Natural killer cell treated with Interleukin-12 subunit alpha and Interleukin-12 subunit beta and Interleukin-15 and Interleukin-18, amount 100 ng/mL, for 72 hours (primary cell): ENCODE measurements around the gene CLIC6. TPM values are rescaled to one million over a fixed set of nuclear protein-coding genes. Genes with fewer than 3 reads are reported as not detected.

Source experiments
- ATAC-seq, 2 donors: fragments of 150-1000 bp; cut with Tn5 transposase in 1 of 2; sonication (Bioruptor Pico), chemical (Tn5 transposase) in 1 of 2; 2 replicates each; pipeline ENCODE4 v1.10.0; 2021
- DNase-seq: peaks from one replicate; pipeline ENCODE4 v3.0.0; 2022; ENCODE audit warnings: low spot score
- H3K27ac Mint-ChIP-seq, 2 donors: 1 replicate in 1 of 2; 2 replicates in 1 of 2; pipeline ENCODE4 v1.8.0; 2022; ENCODE audit warnings: mixed read lengths in 2 of 2, mild to moderate bottlenecking in 1 of 2, moderate library complexity in 1 of 2
- H3K27me3 Mint-ChIP-seq, 2 donors: 1 replicate in 1 of 2; 2 replicates in 1 of 2; pipeline ENCODE4 v1.8.0; 2022; ENCODE audit warnings: mixed read lengths in 2 of 2
- H3K36me3 Mint-ChIP-seq: one replicate; pipeline ENCODE4 v1.8.0; 2022; ENCODE audit warnings: mixed read lengths
- H3K4me1 Mint-ChIP-seq, 2 donors: 1 replicate in 1 of 2; 2 replicates in 1 of 2; pipeline ENCODE4 v1.8.0; 2022; ENCODE audit warnings: low read depth in 2 of 2, mixed read lengths in 2 of 2, mild to moderate bottlenecking in 1 of 2
- H3K4me3 Mint-ChIP-seq: one replicate; pipeline ENCODE4 v1.8.0; 2022; ENCODE audit warnings: mixed read lengths
- H3K9me3 Mint-ChIP-seq: 2 replicates; pipeline ENCODE4 v1.8.0; 2022; ENCODE audit warnings: mixed read lengths
- total RNA-seq, 2 donors: library from RNA; stranded (reverse); gene quantifications; one replicate each; pipeline ENCODE4 v1.2.3, GENCODE V29; 2022

The CLIC6 gene
- total RNA-seq, 2 donors from 2014 or later: 0.45 to 0.50 TPM

- Mint-ChIP-seq H3K27ac (no peak overlapping the region), H3K27me3 (peaks cover 25 to 27% of the 10 kb centered on the region in 2 donors), H3K4me1 (peaks cover 4 to 6% of the 10 kb centered on the region in 2 donors), H3K9me3 (peaks cover 3% of the 10 kb centered on the region), H3K4me3 (no peak overlapping the region), H3K36me3 (peaks cover 2% of the 10 kb centered on the region)
- ATAC-seq: no peak
- no peak for DNase-seq
Measured at GRCh38 chr21:34690041-34690792, 21.4 kb downstream of the CLIC6 start.

- H3K4me1 Mint-ChIP-seq: peaks cover 4 to 7% of the 10 kb centered on the region in 2 donors
- no peak overlapping the region for H3K4me3 Mint-ChIP-seq
- DNase-seq: no peak
- H3K27ac Mint-ChIP-seq: no peak overlapping the region
- H3K36me3 Mint-ChIP-seq: peaks cover 4% of the 10 kb centered on the region
- H3K27me3 Mint-ChIP-seq: peaks cover 26 to 27% of the 10 kb centered on the region in 2 donors
- peaks cover 3% of the 10 kb centered on the region for H3K9me3 Mint-ChIP-seq
- no peak for ATAC-seq
Measured at GRCh38 chr21:34690793-34691175, 22.0 kb downstream of the CLIC6 start.

GRCh38 chr21:34691390-34692032 lies 22.7 kb downstream of the CLIC6 start:
- peaks cover 4 to 11% of the 10 kb centered on the region in 2 donors for H3K4me1 Mint-ChIP-seq
- peaks cover 3% of the 10 kb centered on the region for H3K9me3 Mint-ChIP-seq
- no peak overlapping the region for H3K27ac Mint-ChIP-seq
- DNase-seq (no peak), ATAC-seq (no peak)
- H3K36me3 Mint-ChIP-seq: peaks cover 4% of the 10 kb centered on the region
- H3K4me3 Mint-ChIP-seq: no peak overlapping the region
- peaks cover 26 to 27% of the 10 kb centered on the region in 2 donors for H3K27me3 Mint-ChIP-seq

- Mint-ChIP-seq H3K4me3 (no peak overlapping the region), H3K27ac (no peak overlapping the region), H3K36me3 (peaks cover 4% of the 10 kb centered on the region), H3K4me1 (peaks cover 4 to 14% of the 10 kb centered on the region in 2 donors), H3K27me3 (peaks cover 26 to 27% of the 10 kb centered on the region in 2 donors), H3K9me3 (peaks cover 3% of the 10 kb centered on the region)
- ATAC-seq: no peak
- DNase-seq: no peak
Measured at GRCh38 chr21:34692458-34693020, 23.7 kb downstream of the CLIC6 start.

DNA sequence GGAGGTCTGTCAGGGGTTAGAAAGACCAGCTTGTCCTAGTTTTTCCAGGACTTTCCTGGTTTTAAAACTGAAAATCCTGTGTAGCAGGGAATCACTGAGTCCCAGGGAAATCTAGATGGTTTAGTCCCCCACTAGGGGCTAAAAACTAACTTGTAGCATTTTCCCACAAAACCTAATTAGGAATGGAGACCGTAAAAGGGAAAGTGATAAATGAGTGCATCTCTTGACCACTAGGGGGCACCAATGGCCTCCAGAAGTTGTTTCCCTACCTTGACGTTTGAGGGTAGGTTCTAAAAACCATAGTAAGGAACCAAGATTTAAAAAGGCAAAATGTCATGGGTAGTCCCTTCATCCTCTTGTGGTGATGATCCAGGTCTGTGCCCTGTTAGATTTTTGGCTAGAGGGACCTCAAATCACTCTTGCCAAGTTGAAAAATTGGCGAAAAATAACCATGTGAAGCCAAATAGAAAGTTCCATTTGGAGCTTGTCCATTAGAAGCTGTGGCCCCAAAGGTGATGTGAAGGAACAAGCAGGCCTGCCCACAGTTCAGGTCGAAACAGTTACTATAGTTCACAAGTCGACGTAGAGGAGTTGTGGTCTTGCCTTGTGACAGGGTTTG lies 24.5 kb downstream of the CLIC6 start:
- DNase-seq (peak; percentile 65), ATAC-seq (no peak)
- Mint-ChIP-seq H3K27ac (no peak overlapping the region), H3K4me3 (no peak overlapping the region), H3K36me3 (peaks cover 4% of the 10 kb centered on the region), H3K4me1 (peaks cover 2 to 14% of the 10 kb centered on the region in 2 donors), H3K27me3 (peaks cover 27% of the 10 kb centered on the region in 2 donors), H3K9me3 (peaks cover 3% of the 10 kb centered on the region)

DNA sequence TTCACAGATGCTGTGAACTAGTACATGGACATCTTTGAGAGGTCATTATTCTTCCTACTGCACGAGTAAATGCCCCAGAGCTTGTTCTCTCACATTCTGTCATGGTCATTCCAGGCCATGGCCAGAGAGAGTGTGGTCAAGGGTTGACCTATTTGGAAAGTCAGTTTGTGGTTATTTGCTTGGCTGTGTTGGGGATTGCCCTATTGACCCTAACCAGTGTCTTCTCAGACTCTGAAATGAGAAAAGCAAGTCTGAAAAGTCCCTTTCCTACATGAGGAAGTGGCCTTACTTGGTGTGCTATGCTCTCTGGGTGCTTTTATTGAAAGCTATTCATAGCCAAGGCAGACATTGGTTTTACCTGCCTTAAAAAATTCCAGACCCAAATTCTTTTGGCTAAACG lies 26.6 kb downstream of the CLIC6 start:
- no peak for DNase-seq
- Mint-ChIP-seq H3K9me3 (peaks cover 3% of the 10 kb centered on the region), H3K27ac (no peak overlapping the region), H3K4me1 (peaks cover 0 to 14% of the 10 kb centered on the region in 2 donors), H3K4me3 (no peak overlapping the region), H3K36me3 (peaks cover 4% of the 10 kb centered on the region), H3K27me3 (peaks cover 26 to 32% of the 10 kb centered on the region in 2 donors)
- ATAC-seq: no peak

- no peak overlapping the region for H3K4me3 Mint-ChIP-seq
- peaks cover 0 to 14% of the 10 kb centered on the region in 2 donors for H3K4me1 Mint-ChIP-seq
- ATAC-seq (no peak), DNase-seq (no peak)
- H3K36me3 Mint-ChIP-seq: peaks cover 4% of the 10 kb centered on the region
- peaks cover 26 to 32% of the 10 kb centered on the region in 2 donors for H3K27me3 Mint-ChIP-seq
- peaks cover 3% of the 10 kb centered on the region for H3K9me3 Mint-ChIP-seq
- no peak overlapping the region for H3K27ac Mint-ChIP-seq
Measured at GRCh38 chr21:34696121-34696520, 27.3 kb downstream of the CLIC6 start.

DNA sequence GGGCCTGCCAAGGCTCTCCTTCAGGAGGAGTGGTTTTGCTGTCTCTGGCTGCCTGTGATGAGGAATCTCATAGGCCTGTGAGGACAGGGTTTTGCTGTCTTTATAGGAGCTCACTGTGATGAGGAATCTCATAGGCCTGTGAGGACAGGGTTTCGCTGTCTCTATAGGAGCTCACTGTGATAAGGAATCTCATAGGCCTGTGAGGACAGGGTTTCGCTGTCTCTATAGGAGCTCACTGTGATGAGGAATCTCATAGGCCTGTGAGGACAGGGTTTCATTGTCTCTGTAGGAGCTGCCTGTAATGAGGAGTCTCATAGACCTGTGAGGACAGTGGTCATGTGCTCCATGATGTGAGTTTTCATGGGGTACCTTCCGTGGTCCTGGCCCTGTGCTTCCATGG lies 29.0 kb downstream of the CLIC6 start:
- Mint-ChIP-seq H3K27ac (no peak overlapping the region), H3K4me1 (peaks cover 0 to 14% of the 10 kb centered on the region in 2 donors), H3K36me3 (peaks cover 4% of the 10 kb centered on the region), H3K9me3 (peaks cover 3% of the 10 kb centered on the region), H3K27me3 (peaks cover 16 to 28% of the 10 kb centered on the region in 2 donors), H3K4me3 (no peak overlapping the region)
- ATAC-seq (no peak), DNase-seq (no peak)

GRCh38 chr21:34698270-34699015 lies 29.6 kb downstream of the CLIC6 start:
- Mint-ChIP-seq H3K4me3 (no peak overlapping the region), H3K9me3 (peaks cover 3% of the 10 kb centered on the region), H3K36me3 (peaks cover 4% of the 10 kb centered on the region), H3K4me1 (peaks cover 0 to 12% of the 10 kb centered on the region in 2 donors), H3K27ac (no peak overlapping the region), H3K27me3 (peaks cover 20 to 29% of the 10 kb centered on the region in 2 donors)
- ATAC-seq (no peak), DNase-seq (no peak)

DNA sequence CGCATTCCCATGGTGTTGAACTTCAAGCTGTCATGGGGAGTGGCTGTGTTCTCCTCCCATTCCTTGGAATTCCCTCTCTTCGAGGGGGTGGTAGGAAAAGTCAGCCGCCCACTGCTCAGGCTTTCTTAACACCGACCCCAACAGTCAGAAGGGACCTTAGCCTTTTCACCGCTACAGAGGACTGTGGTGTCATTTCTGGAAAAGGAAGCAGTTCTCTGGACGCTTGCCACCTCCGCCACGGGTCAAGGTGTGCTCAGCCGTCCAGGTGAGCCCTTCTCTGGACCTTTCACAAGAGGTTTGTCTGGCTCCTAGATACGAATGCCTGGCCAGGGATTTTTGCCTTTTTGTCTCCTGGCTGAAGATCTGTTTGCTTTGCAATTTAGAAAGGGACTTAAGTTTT lies 31.8 kb downstream of the CLIC6 start:
- Mint-ChIP-seq H3K4me3 (no peak overlapping the region), H3K27me3 (peaks cover 16 to 34% of the 10 kb centered on the region in 2 donors), H3K9me3 (no peaks in the 10 kb centered on the region), H3K4me1 (peaks cover 0 to 7% of the 10 kb centered on the region in 2 donors), H3K27ac (no peak overlapping the region), H3K36me3 (no peaks in the 10 kb centered on the region)
- ATAC-seq: no peak
- no peak for DNase-seq

- H3K27me3 Mint-ChIP-seq: peaks cover 22 to 43% of the 10 kb centered on the region in 2 donors
Measured at GRCh38 chr21:34701726-34702125, 32.9 kb downstream of the CLIC6 start.

DNA sequence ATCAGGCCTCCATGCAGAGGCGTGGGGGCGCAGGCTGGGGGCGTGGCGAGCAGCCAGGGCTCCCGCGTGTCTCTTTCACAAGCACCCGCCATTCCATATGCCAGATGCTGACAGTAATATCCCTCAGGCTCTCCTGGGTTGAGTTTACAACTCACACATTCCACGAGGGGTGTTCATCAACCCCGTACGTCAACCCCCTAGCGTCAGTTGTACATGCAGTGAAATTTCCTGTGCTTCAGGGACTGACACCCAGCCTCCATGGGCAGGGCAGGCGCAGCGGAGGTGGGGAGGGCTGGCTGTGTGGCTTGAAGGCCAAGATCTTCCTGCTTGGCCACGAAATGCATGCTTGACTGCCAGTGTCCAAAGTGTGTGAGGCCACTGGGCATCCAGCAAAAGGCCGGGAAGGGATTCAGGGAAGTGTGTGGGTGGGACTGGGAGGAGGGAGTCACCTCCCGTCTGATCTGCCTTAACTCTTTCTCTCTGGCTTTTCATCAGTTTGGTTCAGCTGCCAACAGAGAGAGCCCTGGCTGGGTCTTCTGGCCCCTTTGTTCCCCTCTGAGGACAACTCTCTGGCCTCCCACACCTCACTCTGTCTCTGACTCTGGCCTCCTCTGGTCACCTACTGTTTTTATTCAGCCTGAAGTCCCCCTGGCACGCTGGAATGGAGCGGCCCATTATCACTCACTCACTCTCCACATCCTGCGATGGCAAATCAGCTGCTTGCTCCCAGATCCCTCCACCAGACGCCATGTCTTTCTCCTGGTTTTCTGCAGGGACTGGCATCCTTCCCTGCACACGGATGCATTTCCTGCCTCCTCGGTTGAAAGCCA lies 33.8 kb downstream of the CLIC6 start:
- Mint-ChIP-seq H3K9me3 (no peaks in the 10 kb centered on the region), H3K36me3 (no peaks in the 10 kb centered on the region), H3K4me3 (no peak overlapping the region), H3K27ac (no peak overlapping the region), H3K27me3 (peaks cover 23 to 44% of the 10 kb centered on the region in 2 donors), H3K4me1 (peaks cover 0 to under 1% of the 10 kb centered on the region in 2 donors)
- ATAC-seq (no peak), DNase-seq (peak; percentile 49)

More at GRCh38 chr21:34701726-34702125, 32.9 kb downstream of the CLIC6 start:
- Mint-ChIP-seq H3K9me3 (no peaks in the 10 kb centered on the region), H3K27ac (no peak overlapping the region), H3K4me3 (no peak overlapping the region), H3K4me1 (peaks cover 0 to under 1% of the 10 kb centered on the region in 2 donors), H3K36me3 (no peaks in the 10 kb centered on the region)
- DNase-seq: no peak
- ATAC-seq: no peak
